ENCODE measurements around the gene B3GLCT.

The B3GLCT gene

DNA sequence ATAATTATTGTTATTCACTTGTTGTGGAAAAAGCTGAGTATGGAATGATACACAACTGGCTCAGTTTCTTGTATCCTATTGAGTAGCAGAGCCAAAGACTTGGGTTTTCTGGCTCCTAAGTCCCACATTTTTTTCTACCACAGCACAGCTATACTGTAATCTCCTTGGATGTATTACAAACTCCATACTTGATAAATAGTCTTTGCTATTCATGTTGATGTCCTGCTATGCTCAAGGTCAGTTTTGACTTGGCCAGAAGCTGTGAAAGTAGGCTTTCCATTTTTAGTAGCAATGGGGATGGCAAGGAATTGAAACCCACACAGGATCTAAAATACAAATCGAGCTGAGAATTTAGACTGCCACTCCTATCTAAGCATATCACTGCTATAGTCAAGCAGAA, 79.1 kb downstream of the B3GLCT start:
- Histone ChIP-seq H3K27me3 (ENCODE audit: control insufficient read depth in 1 of 2, insufficient read depth in 2 of 2, low read length in 2 of 2) (no peaks in the 10 kb centered on the region), H3K9me3 (ENCODE audit: control insufficient read depth in 2 of 2, low read length in 2 of 2) (no peaks in the 10 kb centered on the region), H3K27ac (ENCODE audit: low read length) (no peak overlapping the region), H3K9ac (ENCODE audit: low read length in 2 of 2) (no peak overlapping the region), H3K36me3 (ENCODE audit: control insufficient read depth in 2 of 2, insufficient read depth in 2 of 2, low read length in 2 of 2) (peaks cover 0 to 15% of the 10 kb centered on the region in 2 donors), H3K4me1 (ENCODE audit: control insufficient read depth, insufficient read depth, low read length) (no peaks in the 10 kb centered on the region), H3K4me3 (ENCODE audit: low read length in 2 of 2) (no peak overlapping the region)

DNA sequence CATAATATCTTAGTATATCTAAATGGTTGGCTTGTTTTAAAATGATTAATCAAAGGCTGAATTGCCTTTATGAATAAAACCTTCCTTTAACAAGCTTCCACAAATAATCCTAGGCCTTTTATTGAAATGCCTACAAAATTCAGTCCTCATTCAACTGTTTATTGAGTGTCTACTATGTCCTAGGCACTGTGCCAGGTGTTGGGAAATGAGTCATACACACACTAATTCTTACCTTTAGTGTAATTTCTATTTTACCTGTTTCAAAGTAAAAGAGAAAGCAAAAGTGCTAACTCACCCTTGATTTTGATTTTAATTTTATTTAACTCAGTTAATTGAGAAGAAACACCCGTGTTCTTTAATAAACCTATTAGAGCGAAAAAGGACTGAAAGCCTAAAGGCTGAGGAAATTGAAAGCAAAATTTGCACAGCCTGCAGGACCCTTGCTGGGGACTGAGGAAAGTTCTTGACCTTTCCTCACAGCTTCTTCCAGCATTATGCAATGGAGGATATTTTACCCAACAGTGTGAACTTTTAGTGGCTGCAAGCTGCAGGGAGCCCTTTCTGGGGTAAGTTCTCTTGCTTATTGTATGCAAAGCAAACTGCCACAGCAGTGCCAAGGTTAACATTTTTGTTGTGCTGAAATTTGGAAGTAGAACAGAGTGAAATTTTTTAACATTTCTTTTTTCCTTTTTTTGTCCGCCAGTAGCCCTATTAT, 83.1 kb downstream of the B3GLCT start:
- Histone ChIP-seq H3K9me3 (ENCODE audit: control insufficient read depth in 2 of 2, low read length in 2 of 2) (no peaks in the 10 kb centered on the region), H3K27me3 (ENCODE audit: control insufficient read depth in 1 of 2, insufficient read depth in 2 of 2, low read length in 2 of 2) (no peaks in the 10 kb centered on the region), H3K27ac (ENCODE audit: low read length) (no peak overlapping the region), H3K36me3 (ENCODE audit: control insufficient read depth in 2 of 2, insufficient read depth in 2 of 2, low read length in 2 of 2) (peaks cover 4 to 6% of the 10 kb centered on the region in 2 donors), H3K4me3 (ENCODE audit: low read length in 2 of 2) (no peak overlapping the region), H3K4me1 (ENCODE audit: control insufficient read depth, insufficient read depth, low read length) (no peaks in the 10 kb centered on the region), H3K9ac (ENCODE audit: low read length in 2 of 2) (no peak overlapping the region)

DNA sequence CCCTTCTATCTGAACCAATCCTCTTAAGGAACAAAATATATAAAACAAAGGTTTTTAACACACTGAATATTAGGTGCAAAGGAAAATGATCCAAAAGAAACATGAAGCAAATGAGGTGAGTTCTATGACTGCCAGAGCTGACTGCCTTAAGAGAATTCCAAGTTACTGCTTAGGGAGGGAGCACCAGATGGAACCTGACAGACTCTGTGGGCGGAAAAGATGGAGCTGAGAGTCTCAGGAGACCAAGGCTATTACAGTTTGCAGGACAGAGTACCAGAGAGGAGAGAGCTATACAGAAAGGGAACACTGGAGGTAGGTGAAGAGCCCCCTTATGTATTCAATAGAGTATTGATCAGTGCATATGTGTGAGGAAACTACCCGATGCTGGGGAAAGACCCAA, 87.2 kb downstream of the B3GLCT start:
- H3K9ac ChIP-seq (ENCODE audit: low read length in 2 of 2), result no peak overlapping the region
- no peaks in the 10 kb centered on the region for H3K27me3 ChIP-seq (ENCODE audit: control insufficient read depth in 1 of 2, insufficient read depth in 2 of 2, low read length in 2 of 2)
- H3K36me3 ChIP-seq (ENCODE audit: control insufficient read depth in 2 of 2, insufficient read depth in 2 of 2, low read length in 2 of 2), result peaks cover 10 to 12% of the 10 kb centered on the region in 2 donors
- H3K4me3 ChIP-seq (ENCODE audit: low read length in 2 of 2), result no peak overlapping the region
- H3K9me3 ChIP-seq (ENCODE audit: control insufficient read depth in 2 of 2, low read length in 2 of 2), result peaks cover 0 to 5% of the 10 kb centered on the region in 2 donors
- no peak overlapping the region for H3K27ac ChIP-seq (ENCODE audit: low read length)
- no peaks in the 10 kb centered on the region for H3K4me1 ChIP-seq (ENCODE audit: control insufficient read depth, insufficient read depth, low read length)

DNA sequence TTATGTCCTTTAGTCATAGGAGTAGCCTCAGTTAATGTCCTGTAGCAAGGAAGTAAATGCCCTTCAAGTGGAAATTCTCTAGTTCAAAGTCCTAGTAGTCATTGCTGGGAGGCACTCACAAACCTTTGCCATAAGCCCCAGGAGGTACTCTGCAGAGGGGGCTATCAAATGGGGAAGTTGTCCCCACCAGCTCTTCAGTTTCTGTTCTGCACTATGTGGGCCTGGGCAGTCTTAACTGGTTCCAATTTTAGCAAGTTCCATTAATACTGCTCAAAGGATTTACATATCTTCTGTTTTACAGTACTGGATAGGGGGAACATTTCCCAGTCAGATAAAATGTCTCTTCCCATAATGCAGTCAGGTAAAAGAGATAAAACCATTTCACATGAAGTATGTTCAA, 101.3 kb downstream of the B3GLCT start:
- Histone ChIP-seq H3K27me3 (ENCODE audit: control insufficient read depth in 1 of 2, insufficient read depth in 2 of 2, low read length in 2 of 2) (no peaks in the 10 kb centered on the region), H3K9me3 (ENCODE audit: control insufficient read depth in 2 of 2, low read length in 2 of 2) (no peaks in the 10 kb centered on the region), H3K36me3 (ENCODE audit: control insufficient read depth in 2 of 2, insufficient read depth in 2 of 2, low read length in 2 of 2) (peaks cover 2 to 29% of the 10 kb centered on the region in 2 donors), H3K4me3 (ENCODE audit: low read length in 2 of 2) (no peak overlapping the region), H3K27ac (ENCODE audit: low read length) (no peak overlapping the region), H3K4me1 (ENCODE audit: control insufficient read depth, insufficient read depth, low read length) (no peaks in the 10 kb centered on the region), H3K9ac (ENCODE audit: low read length in 2 of 2) (no peak overlapping the region)

DNA sequence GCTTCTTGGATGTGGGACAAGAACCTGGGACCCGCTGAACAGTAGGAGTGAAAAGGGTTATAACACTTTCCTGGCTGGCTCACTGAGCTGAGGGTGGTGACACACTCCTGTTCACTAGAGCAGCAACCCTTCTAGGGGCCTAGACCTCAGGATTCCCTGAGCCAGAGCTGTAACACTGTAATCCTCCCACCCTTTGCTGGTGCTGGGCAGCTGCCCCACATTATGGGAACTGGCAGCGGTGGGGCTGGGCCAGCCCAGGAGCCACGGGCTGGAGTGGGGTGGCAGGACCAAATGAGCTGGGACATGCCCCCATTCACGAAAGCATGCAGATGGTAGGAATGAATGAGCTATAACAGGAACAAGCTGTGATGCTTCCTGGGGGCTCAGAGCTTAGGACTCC, 110.6 kb downstream of the B3GLCT start:
- H3K9ac ChIP-seq (ENCODE audit: low read length in 2 of 2), result no peak overlapping the region
- H3K27ac ChIP-seq (ENCODE audit: low read length), result no peak overlapping the region
- H3K36me3 ChIP-seq (ENCODE audit: control insufficient read depth in 2 of 2, insufficient read depth in 2 of 2, low read length in 2 of 2), result peaks cover 0 to 4% of the 10 kb centered on the region in 2 donors
- H3K4me1 ChIP-seq (ENCODE audit: control insufficient read depth, insufficient read depth, low read length), result no peaks in the 10 kb centered on the region
- no peaks in the 10 kb centered on the region for H3K27me3 ChIP-seq (ENCODE audit: control insufficient read depth in 1 of 2, insufficient read depth in 2 of 2, low read length in 2 of 2)
- H3K9me3 ChIP-seq (ENCODE audit: control insufficient read depth in 2 of 2, low read length in 2 of 2), result peaks cover 9 to 15% of the 10 kb centered on the region in 2 donors
- H3K4me3 ChIP-seq (ENCODE audit: low read length in 2 of 2), result no peak overlapping the region

DNA sequence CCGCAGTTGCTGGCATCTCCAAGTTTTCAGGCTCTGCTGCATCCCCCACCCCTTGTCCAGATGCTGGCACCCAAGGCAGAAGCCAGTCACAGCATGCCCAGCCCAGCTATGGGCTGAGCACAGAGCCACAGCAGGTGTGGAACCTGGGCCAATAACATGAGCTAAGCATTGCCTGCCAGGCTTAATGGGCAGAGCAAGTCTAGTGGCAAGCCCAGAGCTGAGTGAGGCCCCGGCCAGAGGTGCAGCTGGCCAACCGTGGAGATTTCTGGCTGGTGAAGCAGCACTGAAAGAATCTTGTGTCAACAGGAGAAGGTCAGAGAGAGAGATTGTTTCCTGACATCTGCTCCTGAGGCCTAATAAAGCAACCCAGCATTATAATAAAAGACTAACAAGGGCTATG, 111.0 kb downstream of the B3GLCT start:
- Histone ChIP-seq H3K27ac (ENCODE audit: low read length) (no peak overlapping the region), H3K36me3 (ENCODE audit: control insufficient read depth in 2 of 2, insufficient read depth in 2 of 2, low read length in 2 of 2) (peaks cover 0 to 4% of the 10 kb centered on the region in 2 donors), H3K4me1 (ENCODE audit: control insufficient read depth, insufficient read depth, low read length) (no peaks in the 10 kb centered on the region), H3K9me3 (ENCODE audit: control insufficient read depth in 2 of 2, low read length in 2 of 2) (peaks cover 9 to 19% of the 10 kb centered on the region in 2 donors), H3K9ac (ENCODE audit: low read length in 2 of 2) (no peak overlapping the region), H3K4me3 (ENCODE audit: low read length in 2 of 2) (no peak overlapping the region), H3K27me3 (ENCODE audit: control insufficient read depth in 1 of 2, insufficient read depth in 2 of 2, low read length in 2 of 2) (no peaks in the 10 kb centered on the region)

DNA sequence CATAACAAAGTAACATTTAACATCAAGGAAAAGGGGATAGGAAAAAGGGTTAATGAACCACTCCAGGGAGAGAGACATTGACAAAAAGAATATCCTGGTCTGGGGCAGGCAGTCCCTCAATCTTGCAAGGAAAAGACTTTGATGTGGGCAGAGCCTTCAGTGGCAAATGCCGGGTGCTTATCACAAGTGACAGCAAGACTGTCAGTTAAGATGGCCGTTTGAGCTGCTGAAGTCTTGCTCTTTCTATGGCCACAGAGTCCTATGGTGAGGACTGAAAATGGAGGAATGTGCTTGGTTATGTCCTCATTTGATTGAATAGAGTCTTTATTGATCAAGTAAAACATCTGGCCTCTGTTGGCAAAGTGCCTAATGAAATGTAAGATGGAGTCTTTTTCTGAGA, 112.1 kb downstream of the B3GLCT start:
- peaks cover 9 to 20% of the 10 kb centered on the region in 2 donors for H3K9me3 ChIP-seq (ENCODE audit: control insufficient read depth in 2 of 2, low read length in 2 of 2)
- no peak overlapping the region for H3K9ac ChIP-seq (ENCODE audit: low read length in 2 of 2)
- no peak overlapping the region for H3K4me3 ChIP-seq (ENCODE audit: low read length in 2 of 2)
- H3K36me3 ChIP-seq (ENCODE audit: control insufficient read depth in 2 of 2, insufficient read depth in 2 of 2, low read length in 2 of 2), result peaks cover 0 to 4% of the 10 kb centered on the region in 2 donors
- no peaks in the 10 kb centered on the region for H3K4me1 ChIP-seq (ENCODE audit: control insufficient read depth, insufficient read depth, low read length)
- H3K27me3 ChIP-seq (ENCODE audit: control insufficient read depth in 1 of 2, insufficient read depth in 2 of 2, low read length in 2 of 2), result no peaks in the 10 kb centered on the region
- no peak overlapping the region for H3K27ac ChIP-seq (ENCODE audit: low read length)

DNA sequence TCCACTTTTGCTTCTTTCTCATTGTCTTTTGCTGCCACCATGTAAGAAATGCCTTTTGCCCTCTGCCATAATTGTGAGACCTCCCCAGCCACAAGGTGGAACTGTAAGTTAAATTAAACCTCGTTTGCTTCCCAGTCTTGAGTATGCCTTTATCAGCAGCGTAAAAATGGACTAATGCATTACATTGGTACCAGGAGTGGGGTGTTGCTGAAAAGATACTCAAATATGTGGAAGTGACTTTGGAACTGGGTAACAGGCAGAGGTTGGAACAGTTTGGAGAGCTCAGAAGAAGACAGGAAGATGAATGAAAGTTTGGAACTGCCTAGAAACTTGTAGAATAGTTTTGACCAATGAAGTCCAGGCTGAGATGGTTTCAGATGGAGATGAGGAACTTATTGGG, 115.2 kb downstream of the B3GLCT start:
- Histone ChIP-seq H3K4me1 (ENCODE audit: control insufficient read depth, insufficient read depth, low read length) (no peaks in the 10 kb centered on the region), H3K27ac (ENCODE audit: low read length) (no peak overlapping the region), H3K9me3 (ENCODE audit: control insufficient read depth in 2 of 2, low read length in 2 of 2) (peaks cover 9 to 20% of the 10 kb centered on the region in 2 donors), H3K36me3 (ENCODE audit: control insufficient read depth in 2 of 2, insufficient read depth in 2 of 2, low read length in 2 of 2) (peaks cover 0 to 18% of the 10 kb centered on the region in 2 donors), H3K27me3 (ENCODE audit: control insufficient read depth in 1 of 2, insufficient read depth in 2 of 2, low read length in 2 of 2) (no peaks in the 10 kb centered on the region), H3K4me3 (ENCODE audit: low read length in 2 of 2) (no peak overlapping the region), H3K9ac (ENCODE audit: low read length in 2 of 2) (no peak overlapping the region)

DNA sequence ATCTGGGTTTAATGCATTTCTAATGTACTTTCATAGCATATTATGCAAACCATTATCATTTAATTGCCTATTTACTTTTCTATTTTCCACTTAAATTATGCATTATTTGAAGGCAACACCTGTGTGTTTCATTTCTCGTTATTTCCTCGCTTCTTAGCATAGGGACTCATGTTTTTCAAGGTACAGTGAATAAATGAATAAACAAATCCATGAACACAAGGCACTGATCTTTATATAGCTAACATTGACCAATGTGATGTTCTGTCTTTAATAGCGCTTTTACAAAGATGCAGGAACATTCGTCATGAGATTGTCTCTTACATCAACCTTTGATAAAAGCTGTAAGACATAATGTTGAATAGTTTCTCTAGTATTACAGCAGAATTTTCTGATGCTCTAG, 121.2 kb downstream of the B3GLCT start:
- peaks cover 7 to 19% of the 10 kb centered on the region in 2 donors for H3K36me3 ChIP-seq (ENCODE audit: control insufficient read depth in 2 of 2, insufficient read depth in 2 of 2, low read length in 2 of 2)
- no peak overlapping the region for H3K27ac ChIP-seq (ENCODE audit: low read length)
- H3K27me3 ChIP-seq (ENCODE audit: control insufficient read depth in 1 of 2, insufficient read depth in 2 of 2, low read length in 2 of 2), result no peaks in the 10 kb centered on the region
- H3K9ac ChIP-seq (ENCODE audit: low read length in 2 of 2), result no peak overlapping the region
- no peaks in the 10 kb centered on the region for H3K9me3 ChIP-seq (ENCODE audit: control insufficient read depth in 2 of 2, low read length in 2 of 2)
- no peak overlapping the region for H3K4me3 ChIP-seq (ENCODE audit: low read length in 2 of 2)
- H3K4me1 ChIP-seq (ENCODE audit: control insufficient read depth, insufficient read depth, low read length), result no peaks in the 10 kb centered on the region

DNA sequence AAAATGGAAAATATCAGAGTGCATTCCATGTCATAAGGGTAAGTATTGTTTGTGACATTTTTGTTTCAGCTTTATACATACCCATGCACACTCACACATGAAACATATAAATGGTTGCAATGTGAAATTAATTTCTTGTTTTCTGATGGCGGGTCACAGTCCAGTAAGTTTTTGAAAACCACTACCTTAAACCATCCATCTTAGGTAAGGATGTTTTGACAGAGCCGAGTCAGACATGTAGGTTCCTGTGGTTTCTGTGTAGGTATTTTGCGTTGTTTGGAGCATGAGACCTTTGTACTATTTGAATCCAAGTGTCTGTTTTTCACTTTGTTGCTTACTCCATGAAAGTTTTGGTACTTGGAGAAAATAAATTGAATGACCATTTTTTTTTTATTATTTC, 121.7 kb downstream of the B3GLCT start:
- Histone ChIP-seq H3K4me1 (ENCODE audit: control insufficient read depth, insufficient read depth, low read length) (no peaks in the 10 kb centered on the region), H3K36me3 (ENCODE audit: control insufficient read depth in 2 of 2, insufficient read depth in 2 of 2, low read length in 2 of 2) (peaks cover 7 to 19% of the 10 kb centered on the region in 2 donors), H3K27ac (ENCODE audit: low read length) (no peak overlapping the region)

DNA sequence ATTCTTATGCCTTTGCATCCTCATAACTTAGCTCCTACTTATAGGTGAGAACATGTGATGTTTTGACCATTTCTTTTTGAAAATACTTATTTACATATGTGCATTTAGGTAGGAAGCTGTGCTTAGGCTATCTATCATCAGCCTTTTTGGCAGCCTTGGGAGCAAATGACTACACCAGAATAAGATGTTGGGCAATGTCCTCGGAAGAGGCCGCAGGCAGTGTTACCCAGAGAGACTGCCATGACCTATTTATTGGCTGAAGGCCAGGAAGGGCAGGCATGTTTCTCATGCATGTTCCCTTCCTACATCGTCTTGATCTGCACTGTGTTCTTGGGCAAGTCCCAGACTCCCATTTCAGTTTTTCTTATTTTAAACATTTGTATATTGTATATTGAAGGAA, 122.3 kb downstream of the B3GLCT start:
- Histone ChIP-seq H3K27ac (ENCODE audit: low read length) (no peak overlapping the region), H3K36me3 (ENCODE audit: control insufficient read depth in 2 of 2, insufficient read depth in 2 of 2, low read length in 2 of 2) (peaks cover 7 to 19% of the 10 kb centered on the region in 2 donors), H3K27me3 (ENCODE audit: control insufficient read depth in 1 of 2, insufficient read depth in 2 of 2, low read length in 2 of 2) (no peaks in the 10 kb centered on the region), H3K4me1 (ENCODE audit: control insufficient read depth, insufficient read depth, low read length) (no peaks in the 10 kb centered on the region), H3K9ac (ENCODE audit: low read length in 2 of 2) (no peak overlapping the region), H3K9me3 (ENCODE audit: control insufficient read depth in 2 of 2, low read length in 2 of 2) (no peaks in the 10 kb centered on the region), H3K4me3 (ENCODE audit: low read length in 2 of 2) (no peak overlapping the region)

More for the DNA sequence above, 121.7 kb downstream of the B3GLCT start:
- Histone ChIP-seq H3K9me3 (ENCODE audit: control insufficient read depth in 2 of 2, low read length in 2 of 2) (no peaks in the 10 kb centered on the region), H3K9ac (ENCODE audit: low read length in 2 of 2) (no peak overlapping the region), H3K4me3 (ENCODE audit: low read length in 2 of 2) (no peak overlapping the region), H3K27me3 (ENCODE audit: control insufficient read depth in 1 of 2, insufficient read depth in 2 of 2, low read length in 2 of 2) (no peaks in the 10 kb centered on the region)

Data from stomach smooth muscle (tissue), 2 donors.